Inflammatory macrophage treated with lipopolysaccharide for 1 hour (primary cell): ENCODE measurements around the gene WDR20.
"Not testable (repeated sequence)": the region's sequence is repeated elsewhere in the genome, so short reads cannot be mapped to it uniquely, and the experiment has no call there.

Experiments
- DNase-seq, 2 donors: peaks; one replicate each; pipeline ENCODE4 v3.0.0-alpha.2; 2020 to 2022

WDR20 gene

DNA sequence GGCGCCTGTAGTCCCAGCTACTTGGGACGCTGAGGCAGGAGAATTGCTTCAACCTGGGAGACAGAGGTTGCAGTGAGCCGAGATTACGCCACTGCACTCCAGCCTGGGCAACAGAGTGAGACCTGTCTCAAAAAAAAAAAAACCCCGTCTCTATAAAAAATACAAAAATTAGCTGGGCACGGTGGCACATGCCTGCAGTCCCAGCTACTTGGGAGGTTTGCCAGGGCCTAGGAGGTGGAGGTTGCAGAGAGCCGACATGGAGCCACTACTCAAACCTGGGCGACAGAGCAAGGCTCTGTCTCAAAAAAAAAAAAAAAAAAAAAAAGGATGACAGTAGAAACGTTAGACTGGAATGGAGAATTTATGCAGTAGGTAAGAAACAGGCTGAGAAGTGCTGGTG lies 5.7 kb upstream of the WDR20 start:
- DNase-seq, result not testable (repeated sequence)

- DNase-seq, result not testable (repeated sequence)
Measured at GRCh38 chr14:102134719-102135118, 5.0 kb upstream of the WDR20 start.

DNA sequence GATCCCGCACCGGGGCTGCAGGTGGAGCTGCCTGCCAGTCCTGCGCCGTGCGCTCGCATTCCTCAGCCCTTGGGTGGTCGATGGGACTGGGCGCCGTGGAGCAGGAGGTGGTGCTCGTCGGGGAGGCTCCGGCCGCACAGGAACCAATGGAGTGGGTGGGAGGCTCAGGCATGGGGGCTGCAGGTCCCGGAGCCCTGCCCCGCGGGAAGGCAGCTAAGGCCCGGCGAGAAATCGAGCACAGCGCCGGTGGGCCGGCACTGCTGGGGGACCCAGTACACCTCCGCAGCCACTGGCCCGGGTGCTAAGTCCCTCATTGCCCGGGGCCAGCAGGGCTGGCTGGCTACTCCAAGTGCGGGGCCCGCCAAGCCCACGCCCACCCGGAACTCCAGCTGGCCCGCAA lies 4.2 kb upstream of the WDR20 start:
- DNase-seq, result not testable (repeated sequence)

DNA sequence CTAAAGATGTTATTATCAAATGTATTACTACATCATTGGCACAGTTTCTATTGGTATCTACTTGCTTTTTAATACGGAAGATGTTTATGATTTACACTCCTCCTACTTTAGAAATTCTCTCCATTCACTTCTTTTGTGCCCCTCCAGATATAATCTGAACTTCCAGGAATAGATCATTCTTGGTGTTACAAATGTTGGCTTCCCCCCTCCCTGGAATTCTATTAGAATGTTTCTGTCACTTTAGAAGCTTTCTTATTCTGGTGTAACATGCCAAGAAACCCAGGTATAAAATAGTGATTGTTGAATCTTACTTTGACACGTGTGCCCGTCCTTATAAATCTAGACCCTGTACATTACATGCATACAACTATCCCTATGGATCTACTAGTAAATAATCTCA lies 1.2 kb upstream of the WDR20 start:
- DNase-seq, result no peak

DNA sequence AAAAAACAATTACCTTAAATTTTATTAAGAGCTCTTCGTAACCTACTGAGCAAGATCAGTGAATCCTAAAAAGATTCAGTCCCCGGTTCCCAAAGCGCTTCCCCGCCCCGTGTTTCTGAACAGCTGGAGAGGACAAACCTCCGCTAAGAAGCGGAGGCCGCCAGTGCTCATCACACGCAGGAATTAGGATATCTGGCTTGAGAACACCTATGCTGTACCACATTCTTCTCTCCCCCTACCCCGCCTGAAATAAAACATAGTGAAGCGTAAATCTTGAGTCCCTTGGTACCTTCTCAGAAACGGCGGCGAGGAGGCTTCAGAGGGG lies 774 bp upstream of the WDR20 start:
- no peak for DNase-seq

- peak; percentile 31 to 33 for DNase-seq
Measured at GRCh38 chr14:102140027-102140749, 491 bp downstream of the WDR20 start.

GRCh38 chr14:102140750-102141145 lies 1.1 kb downstream of the WDR20 start:
- DNase-seq, result no peak

DNA sequence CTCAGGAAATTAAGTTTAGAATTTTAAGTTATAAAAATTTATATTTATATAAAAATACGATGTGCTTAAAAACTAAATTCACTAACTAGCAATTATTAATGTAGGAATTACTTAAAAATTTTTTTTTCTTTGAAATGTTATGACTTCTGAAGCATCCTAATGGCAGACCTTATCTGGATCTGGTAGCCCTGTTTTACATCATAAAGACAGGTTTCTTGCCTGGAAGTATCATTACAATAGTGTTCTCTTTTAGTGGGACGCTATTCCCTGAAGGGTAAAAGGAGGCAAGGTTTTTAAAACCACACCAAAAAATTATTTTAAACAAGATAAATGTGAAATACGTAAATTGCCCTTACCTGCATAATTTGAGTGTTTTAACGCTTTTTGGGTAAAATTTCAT lies 2.1 kb downstream of the WDR20 start:
- DNase-seq, result no peak

DNA sequence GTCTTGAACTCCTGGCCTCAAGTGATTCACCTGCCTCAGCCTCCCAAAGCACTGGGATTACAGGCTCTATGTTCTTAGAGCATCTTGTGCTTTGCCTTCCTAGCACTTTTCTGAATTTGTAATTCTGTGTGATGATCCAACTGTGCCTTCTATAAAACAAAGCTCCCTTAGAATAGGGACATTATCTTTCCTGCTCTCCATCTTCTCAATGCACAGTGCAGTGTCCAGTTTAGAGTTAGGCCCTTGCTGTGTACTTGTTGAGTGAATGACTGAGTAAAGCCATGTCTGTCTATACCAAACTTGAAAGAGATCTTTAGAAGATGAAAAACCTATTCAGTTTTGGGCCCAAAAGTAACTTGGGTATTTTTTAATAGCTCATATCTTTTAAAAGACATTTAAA lies 5.2 kb downstream of the WDR20 start:
- DNase-seq, result no peak

GRCh38 chr14:102145395-102145794 lies 5.7 kb downstream of the WDR20 start:
- DNase-seq, result no peak

- DNase-seq, result no peak
Measured at GRCh38 chr14:102146423-102146822, 6.7 kb downstream of the WDR20 start.

DNA sequence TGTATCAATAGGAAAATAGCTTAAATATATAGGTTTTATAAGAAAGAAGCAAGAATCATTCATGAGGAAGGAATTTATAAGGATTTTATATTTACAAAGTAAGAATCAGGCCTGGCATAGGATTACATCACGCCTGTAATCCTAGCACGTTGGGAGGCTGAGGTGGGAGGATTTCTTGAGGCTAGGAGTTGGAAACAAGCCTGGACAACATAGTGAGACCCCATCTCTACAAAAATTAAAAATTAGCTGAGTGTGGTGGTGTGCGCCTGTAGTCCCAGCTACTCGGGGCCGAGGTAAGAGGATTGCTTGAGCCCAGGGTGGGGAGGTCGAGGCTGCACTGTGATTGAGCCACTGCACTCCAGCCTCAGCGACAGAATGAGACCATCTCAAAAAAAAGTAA lies 10.4 kb downstream of the WDR20 start:
- DNase-seq, result no peak

DNA sequence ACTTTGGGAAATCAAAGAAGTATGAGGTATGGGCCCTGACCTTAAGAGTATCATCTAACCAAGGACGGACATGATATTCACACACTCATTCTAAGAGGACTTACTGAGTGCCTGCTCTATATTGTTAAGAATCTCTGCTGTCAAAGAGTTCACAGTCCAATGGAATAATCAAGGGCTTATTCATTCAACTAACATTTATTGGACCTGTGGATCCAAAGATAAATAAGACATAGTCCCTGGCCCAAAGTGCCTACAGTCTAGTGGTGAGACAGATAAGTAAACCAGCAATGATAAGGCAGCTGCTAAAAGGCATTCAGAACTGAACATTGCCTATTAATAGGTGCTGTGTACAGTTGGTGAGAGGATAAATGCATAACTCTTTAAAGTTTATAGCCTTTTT lies 11.0 kb downstream of the WDR20 start:
- no peak for DNase-seq

DNA sequence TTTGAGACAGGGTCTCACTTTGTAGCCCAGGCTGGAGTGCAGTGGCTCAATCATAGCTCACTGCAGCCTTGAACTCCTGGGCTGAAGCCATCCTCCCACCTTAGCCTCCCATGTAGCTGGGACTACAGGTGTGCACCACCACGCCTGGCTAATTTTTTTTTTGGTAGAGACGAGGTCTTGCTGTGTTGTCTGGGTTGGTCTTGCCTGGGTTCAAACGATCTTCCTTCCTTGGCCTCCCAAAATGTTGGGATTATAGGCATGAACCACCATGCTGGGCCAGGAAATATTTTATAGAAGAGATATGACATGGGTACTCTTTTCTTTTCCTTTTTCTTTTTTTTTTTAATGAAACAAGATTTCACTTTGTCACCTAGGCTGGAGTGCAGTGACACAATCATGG lies 11.7 kb downstream of the WDR20 start:
- DNase-seq, result not testable (repeated sequence)

DNA sequence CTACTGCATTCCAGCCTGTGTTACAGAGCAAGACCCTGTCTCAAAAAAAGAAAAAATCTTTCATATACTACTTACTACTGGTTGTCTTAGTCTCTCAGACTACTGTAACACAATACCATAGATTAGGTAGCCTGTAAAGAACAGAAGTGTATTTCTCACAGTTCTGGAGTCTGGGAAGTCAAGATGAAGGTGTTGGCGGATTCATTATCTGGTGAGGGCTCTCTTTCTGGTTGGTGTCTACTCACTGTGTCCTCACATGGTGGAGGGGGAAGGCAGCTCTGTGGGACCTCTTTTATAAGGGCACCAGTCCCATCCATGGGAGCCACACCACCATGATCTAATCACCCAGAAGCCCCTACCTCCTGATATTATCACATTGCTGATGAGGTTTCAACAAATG lies 14.4 kb downstream of the WDR20 start:
- DNase-seq, result no peak

DNA sequence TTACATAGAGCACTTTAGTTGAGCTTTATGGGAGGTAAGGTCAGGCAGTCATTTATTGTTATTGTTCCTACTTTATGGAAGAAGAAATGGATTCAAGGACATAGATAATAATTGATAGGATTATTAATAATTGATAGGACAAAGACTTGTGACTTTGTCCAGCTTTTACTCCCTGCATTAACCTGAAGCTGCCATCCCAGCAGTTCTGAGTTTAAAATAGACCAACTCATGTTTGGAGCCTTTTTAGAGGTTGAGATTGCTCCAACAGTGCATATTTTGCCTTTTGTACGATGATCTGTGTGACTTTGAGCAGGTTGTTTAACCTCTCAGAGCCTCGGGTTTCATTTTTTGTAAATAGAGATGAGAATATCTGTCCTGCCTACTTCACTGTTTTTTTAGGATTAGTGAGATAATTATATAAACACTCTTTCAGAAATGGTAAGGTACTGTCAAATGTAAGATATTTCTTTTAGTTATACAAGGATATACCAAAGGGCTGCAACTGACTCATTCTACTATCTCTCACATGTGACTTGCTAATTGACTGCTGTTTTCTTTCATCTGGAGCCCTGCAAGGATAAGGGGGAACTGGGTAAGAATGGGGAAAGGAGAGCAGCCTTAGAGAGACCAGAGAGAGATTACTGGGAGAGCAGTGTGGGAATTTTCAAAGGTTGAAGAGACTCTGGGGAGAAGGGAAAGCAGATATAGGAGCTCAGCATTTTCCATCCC lies 15.3 kb downstream of the WDR20 start:
- no peak for DNase-seq

GRCh38 chr14:102157346-102157745 lies 17.6 kb downstream of the WDR20 start:
- DNase-seq, result no peak

GRCh38 chr14:102158797-102159196 lies 19.1 kb downstream of the WDR20 start:
- no peak for DNase-seq

DNA sequence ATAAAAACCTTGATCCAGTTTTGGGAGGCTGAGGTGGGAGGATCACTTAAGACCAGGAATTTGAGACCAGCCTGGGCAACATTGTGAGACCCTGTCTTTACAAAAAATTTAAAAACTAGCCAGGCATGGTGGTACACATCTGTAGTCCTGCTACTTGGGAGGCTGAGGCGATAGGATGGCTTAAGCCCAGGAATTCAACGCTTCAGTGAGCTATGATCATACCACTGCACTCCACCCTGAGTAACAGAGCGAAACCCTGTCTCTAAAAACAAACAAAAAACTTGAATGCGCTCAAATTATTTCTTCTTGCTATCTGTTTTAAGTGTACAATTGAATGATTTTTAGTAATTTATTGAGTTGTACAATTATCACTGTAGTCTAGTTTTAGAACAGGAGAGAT lies 20.1 kb downstream of the WDR20 start:
- DNase-seq, result no peak

DNA sequence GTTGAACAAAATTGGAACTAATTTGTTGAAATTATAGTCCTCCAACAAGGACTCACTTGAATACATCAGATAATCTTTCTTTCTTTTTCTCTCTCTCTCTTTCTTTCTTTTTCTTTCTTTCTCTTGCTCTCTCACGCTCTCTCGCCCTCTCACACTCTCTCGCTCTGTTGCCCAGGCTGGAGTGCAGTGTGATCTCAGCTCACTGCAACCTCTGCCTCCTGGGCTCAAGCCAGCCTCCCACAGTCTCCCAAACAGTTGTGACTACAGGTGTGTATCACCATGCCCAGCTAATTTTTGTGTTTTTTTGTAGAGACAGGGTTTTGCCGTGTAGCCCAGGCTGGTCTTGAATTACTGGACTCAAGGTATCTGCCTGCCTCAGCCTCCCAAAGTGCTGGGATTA lies 22.8 kb downstream of the WDR20 start:
- no peak for DNase-seq

GRCh38 chr14:102164241-102164641 lies 24.5 kb downstream of the WDR20 start:
- peak; percentile 50 to 64 for DNase-seq

DNA sequence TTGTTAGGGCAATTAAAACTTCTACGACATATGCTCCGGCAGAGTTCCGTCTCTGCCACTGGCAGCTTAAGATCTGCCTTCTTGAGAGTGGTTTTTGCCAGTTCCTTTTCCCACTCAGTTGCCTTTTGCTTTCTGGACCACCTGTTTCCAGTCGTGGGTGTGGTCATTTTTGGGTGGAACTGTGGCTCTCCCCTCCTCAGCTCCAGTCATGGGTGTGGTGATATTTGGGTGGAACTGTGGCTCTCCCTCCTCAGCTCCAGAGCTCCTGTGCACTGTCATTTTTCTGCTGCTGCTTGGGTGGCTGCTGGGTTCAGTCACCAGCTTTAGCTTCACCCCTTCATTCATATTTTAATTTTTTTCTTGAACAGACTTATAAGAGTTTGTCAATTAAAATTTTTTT lies 25.3 kb downstream of the WDR20 start:
- DNase-seq, result no peak

DNA sequence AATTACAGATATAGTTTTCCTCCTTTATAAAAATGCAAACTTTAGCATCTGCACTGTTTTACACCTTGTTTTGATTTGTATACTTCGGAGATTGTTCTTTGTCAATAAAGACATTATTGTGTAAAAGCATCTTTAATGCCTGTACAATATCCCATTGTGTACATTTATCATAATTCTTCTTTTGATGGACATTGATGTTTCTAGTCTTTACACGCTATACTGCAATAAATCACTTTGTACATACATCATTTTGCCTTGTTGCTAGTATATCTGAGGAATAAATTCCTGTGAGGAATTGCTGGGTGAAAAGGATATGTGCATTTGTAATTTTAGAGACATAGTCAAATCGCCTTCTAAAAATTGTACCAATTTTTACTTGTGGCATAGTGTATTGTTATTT lies 30.4 kb downstream of the WDR20 start:
- no peak for DNase-seq

- DNase-seq, result no peak
Measured at GRCh38 chr14:102171173-102172020, 31.7 kb downstream of the WDR20 start.
